ENCODE measurements around the gene LGI4.
"Not testable (repeated sequence)": the region's sequence is repeated elsewhere in the genome, so short reads cannot be mapped to it uniquely, and the experiment has no call there.

Gene LGI4

GRCh38 chr19:35107545-35107944 lies 27.3 kb downstream of the LGI4 start:
- no peak overlapping the region for H3K4me3 ChIP-seq (ENCODE audit: low read depth, low read length)

DNA sequence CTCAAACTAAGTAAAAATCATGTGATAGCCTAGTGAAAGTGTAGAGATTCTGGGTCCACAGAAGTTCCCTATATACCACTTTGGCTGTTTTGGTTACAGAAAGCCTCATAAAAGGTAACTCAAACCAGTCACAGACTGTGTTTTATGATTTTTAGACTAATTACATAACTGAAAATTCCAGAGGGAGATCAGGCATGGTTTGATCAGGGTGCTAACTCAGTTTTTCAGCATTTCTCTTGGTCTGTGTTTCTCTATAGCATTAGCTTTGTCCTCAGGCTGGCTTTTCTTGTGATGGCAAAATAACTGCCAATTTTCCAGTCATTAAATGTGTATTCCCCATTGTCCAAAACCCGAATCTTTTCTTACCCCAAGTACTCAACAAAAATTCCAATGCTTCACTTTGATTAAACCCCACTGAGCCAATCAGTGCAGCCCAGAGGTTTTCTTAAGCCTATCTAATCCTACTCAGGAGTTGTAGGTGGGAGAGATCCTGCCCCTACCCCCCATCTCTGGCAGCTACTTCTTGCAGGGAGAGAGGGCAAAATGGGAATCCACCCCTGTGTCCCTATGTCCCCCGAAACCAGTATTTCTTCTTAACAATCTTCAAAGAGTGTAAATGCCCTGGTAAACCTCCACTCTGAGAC lies 27.8 kb downstream of the LGI4 start:
- no peak overlapping the region for H3K4me3 ChIP-seq (ENCODE audit: low read depth, low read length)

- H3K4me3 ChIP-seq (ENCODE audit: low read depth, low read length): no peak overlapping the region
Observed at GRCh38 chr19:35106291-35106583, 28.6 kb downstream of the LGI4 start.

GRCh38 chr19:35105411-35106290 lies 29.2 kb downstream of the LGI4 start:
- H3K4me3 ChIP-seq (ENCODE audit: low read depth, low read length): no peak overlapping the region

GRCh38 chr19:35105047-35105410 lies 29.8 kb downstream of the LGI4 start:
- H3K4me3 ChIP-seq (ENCODE audit: low read depth, low read length): no peak overlapping the region

- no peak overlapping the region for H3K4me3 ChIP-seq (ENCODE audit: low read depth, low read length)
Observed at GRCh38 chr19:35104361-35104760, 30.5 kb downstream of the LGI4 start.

DNA sequence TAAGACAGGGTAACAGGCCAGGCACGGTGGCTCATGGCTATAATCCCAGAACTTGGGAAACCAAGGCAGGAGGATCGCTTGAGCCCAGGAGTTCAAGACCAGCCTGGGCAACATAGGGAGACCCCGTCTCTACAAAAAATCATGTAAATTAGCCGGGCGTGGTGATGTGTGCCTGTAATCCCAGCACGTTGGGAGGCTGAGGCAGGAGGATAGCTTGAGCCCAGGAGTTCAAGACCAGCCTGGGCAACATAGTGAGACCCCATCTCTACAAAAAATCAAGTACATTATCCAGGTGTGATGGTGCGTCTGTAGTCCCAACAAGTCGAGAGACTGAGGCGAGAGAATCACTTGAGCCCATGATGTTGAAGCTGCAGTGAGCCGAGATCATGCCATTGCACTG lies 31.2 kb downstream of the LGI4 start:
- not testable (repeated sequence) for H3K4me3 ChIP-seq (ENCODE audit: low read depth, low read length)

DNA sequence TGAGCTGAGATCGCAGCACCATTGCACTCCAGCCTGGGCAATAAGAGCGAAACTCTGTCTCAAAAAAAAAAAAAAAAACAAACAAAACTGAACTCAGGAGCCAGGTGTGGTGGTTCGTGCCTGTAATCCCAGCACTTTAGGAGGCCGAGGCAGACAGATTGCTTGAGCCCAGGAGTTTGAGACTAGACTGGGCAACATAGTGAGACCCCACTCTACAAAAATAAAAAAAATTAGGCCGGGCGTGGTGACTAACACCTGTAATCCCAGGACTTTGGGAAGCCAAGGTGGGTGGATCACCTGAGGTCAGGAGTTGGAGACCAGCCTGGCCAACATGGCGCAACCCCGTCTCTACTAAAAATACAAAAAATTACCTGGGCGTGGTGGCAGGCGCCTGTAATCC lies 32.9 kb downstream of the LGI4 start:
- H3K4me3 ChIP-seq (ENCODE audit: low read depth, low read length): not testable (repeated sequence)

- no peak overlapping the region for H3K4me3 ChIP-seq (ENCODE audit: low read depth, low read length)
Observed at GRCh38 chr19:35100588-35101533, 34.0 kb downstream of the LGI4 start.

- no peak overlapping the region for H3K4me3 ChIP-seq (ENCODE audit: low read depth, low read length)
Observed at GRCh38 chr19:35099897-35100275, 35.0 kb downstream of the LGI4 start.

GRCh38 chr19:35099155-35099896 lies 35.5 kb downstream of the LGI4 start:
- H3K4me3 ChIP-seq (ENCODE audit: low read depth, low read length): no peak overlapping the region

DNA sequence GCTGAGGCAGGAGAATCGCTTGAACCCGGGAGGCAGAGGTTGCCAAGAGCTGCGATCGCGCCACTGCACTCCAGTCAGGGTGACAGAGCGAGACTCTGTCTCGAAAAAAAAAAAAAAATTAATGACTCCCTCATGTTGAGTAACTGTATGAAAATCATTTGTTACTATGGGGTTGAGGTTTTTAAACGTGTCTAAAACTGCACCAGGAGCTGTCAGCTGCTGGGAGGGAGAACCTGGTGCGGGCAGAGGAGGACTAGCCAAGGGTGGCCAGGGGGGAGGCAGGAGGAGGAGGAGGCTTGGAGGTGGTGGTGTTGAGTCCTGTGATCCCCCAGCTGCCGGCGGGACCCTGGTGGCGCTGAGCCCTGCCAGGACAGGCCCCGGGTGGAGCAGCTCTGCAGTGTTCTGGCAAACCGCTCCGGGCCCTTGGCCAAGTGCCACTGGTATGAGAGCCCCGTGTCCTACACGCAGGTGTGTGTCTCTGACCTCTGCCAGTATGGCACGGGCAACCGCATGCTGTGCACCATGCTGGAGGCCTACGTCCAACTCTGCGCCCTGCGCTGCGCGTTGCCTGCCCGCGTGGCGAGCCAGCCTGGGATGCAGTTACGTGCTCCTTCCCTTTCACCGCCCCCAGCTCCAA lies 36.3 kb downstream of the LGI4 start:
- no peak overlapping the region for H3K4me3 ChIP-seq (ENCODE audit: low read depth, low read length)

GRCh38 chr19:35095667-35096368 lies 39.0 kb downstream of the LGI4 start:
- no peak overlapping the region for H3K4me3 ChIP-seq (ENCODE audit: low read depth, low read length)

DNA sequence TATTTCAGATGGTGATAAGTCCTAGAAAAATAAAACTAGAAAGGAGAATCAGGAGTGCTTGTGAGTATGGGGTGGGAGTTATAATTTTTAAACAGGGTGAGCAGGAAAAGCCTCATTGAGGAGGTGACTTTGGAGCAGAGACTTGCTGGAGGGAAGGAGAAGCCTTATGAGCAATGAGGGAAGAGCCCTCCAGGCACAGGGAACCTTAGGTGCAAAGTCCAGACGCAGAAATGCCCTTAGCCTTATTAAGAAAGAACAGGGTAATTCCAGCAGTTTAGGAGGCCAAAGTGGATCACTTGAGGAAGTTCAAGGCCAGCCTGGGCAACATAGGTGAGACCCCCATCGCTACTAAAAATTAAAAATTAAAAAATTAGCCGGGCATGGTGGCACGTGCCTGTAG lies 40.2 kb downstream of the LGI4 start:
- no peak overlapping the region for H3K4me3 ChIP-seq (ENCODE audit: low read depth, low read length)

GRCh38 chr19:35093941-35094647 lies 40.8 kb downstream of the LGI4 start:
- no peak overlapping the region for H3K4me3 ChIP-seq (ENCODE audit: low read depth, low read length)

GRCh38 chr19:35093430-35093829 lies 41.4 kb downstream of the LGI4 start:
- H3K4me3 ChIP-seq (ENCODE audit: low read depth, low read length): no peak overlapping the region

DNA sequence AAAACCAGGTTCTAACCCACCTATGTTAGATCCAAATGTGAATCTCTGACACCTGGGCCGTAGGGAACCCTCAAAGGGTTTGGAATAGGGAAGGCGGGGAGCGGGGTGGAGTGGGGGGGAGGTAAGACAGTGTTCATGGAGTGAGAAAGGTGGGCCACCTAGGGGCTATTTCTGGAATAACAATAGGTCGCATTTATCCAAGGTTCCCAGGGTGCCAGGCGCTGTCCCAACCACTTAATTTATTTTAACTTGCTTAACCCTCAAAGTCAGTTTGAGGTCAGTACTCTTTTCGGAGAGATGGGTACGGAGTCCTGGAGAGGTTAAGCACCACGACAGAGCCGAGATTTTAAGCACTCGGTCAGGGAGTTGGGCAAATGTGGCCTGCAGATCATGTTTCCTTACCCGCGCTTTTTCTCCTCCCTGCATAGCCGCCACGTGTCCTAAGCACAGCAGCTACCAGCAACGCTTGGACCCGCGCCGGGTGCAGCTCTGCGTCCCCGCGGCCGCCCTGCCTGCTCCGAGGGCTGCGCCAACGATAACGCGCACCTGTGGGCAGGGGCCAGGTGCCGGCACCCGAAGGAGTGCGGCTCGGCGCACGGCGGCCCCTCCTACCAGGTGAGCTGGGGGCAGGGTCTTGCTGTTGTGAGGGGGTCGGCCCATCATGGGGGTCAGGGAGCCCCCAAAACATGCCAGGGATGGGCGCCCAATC lies 44.2 kb downstream of the LGI4 start:
- H3K4me3 ChIP-seq (ENCODE audit: low read depth, low read length): no peak overlapping the region

- no peak overlapping the region for H3K4me3 ChIP-seq (ENCODE audit: low read depth, low read length)
Observed at GRCh38 chr19:35090160-35090505, 44.7 kb downstream of the LGI4 start.

- no peak overlapping the region for H3K4me3 ChIP-seq (ENCODE audit: low read depth, low read length)
Observed at GRCh38 chr19:35089554-35089953, 45.3 kb downstream of the LGI4 start.

All from iPS-11a (cell line).